Left forelimb (tissue), 1 donor: ENCODE data around the gene STK17A.
"Not testable (repeated sequence)": the region's sequence is repeated elsewhere in the genome, so short reads cannot be mapped to it uniquely, and the experiment has no call there.

Experiments
- DNase-seq: peaks from one replicate; pipeline ENCODE4 v3.0.0-alpha.2; 2018; ENCODE audit warnings: low spot score

Gene STK17A

DNA sequence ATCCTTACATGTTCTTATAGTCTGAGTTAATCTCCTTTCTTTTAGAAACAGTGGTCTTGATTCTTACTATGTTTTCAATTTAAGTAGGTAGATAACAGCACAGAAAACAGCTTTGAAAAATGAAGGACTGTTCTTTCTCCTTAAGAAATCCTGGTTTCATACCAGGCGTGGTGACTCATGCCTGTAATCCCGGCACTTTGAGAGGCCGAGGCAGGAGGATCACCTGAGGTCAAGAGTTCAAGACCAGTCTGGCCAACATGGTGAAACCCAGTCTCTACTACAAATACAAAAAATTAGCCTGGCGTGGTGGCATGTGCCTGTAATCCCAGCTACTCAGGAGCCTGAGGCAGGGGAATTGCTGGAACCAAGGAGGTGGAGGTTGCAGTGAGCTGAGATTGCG lies 13.5 kb downstream of the STK17A start:
- not testable (repeated sequence) for DNase-seq

DNA sequence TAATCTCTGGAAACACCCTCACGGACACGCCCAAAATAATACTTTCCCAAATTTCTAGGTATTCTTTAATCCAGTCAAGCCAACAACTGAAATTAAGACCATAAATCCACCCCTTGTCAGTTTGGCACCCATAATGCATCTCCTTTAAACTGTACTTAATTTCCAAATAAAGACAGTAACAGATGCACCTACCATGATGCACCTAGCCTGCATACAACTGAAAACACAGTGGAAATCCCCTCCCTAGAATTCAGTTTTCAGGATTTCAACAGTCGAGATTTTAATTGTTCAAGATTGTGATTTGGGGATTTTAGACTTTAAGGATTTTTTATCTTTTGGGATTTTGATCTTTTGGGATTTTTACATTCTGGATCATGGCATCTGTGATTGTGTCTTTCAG lies 17.1 kb downstream of the STK17A start:
- no peak for DNase-seq

DNA sequence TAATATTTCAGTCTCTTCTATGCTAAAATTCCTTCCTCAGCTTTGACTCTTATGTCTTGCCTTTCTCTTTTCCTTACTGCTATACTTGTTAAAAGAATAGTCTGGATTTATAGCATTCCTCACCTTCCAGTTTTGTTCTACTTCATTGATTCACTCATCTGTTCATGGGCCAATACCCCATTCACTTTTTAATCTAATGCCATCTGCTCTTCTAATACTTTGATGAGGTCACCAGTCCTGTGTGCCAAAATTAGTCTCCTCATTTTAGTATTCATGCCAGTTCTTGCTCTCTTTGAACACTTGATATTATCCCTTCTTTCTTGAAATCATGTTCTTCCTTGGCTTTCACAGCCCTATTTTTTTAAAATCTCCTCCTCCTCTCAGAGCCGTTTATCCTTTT lies 19.3 kb downstream of the STK17A start:
- DNase-seq: no peak

- DNase-seq: no peak
Observed at GRCh38 chr7:43604251-43604650, 21.3 kb downstream of the STK17A start.

GRCh38 chr7:43609097-43609496 lies 26.2 kb downstream of the STK17A start:
- DNase-seq: no peak

DNA sequence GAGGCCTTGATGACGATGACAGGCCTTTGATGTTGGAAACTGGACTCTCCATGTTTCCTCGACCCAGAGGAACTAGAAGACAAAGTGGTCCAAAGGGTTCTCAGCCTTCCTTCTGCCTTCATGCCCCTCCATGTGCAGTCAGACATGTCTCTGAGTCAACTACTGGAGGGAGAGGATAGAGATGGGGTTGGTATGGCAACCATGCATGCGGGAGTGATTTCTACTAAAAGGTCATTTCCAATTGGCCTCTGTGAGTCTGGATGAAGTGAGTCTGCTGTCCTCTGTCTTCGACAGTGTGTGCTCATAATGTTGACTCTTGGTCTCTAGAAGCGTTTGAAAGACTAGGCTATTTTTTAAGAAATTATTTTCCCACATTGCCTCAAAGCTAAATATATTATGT lies 29.2 kb downstream of the STK17A start:
- DNase-seq: no peak

- DNase-seq: no peak
Observed at GRCh38 chr7:43612599-43613589, 30.0 kb downstream of the STK17A start.

DNA sequence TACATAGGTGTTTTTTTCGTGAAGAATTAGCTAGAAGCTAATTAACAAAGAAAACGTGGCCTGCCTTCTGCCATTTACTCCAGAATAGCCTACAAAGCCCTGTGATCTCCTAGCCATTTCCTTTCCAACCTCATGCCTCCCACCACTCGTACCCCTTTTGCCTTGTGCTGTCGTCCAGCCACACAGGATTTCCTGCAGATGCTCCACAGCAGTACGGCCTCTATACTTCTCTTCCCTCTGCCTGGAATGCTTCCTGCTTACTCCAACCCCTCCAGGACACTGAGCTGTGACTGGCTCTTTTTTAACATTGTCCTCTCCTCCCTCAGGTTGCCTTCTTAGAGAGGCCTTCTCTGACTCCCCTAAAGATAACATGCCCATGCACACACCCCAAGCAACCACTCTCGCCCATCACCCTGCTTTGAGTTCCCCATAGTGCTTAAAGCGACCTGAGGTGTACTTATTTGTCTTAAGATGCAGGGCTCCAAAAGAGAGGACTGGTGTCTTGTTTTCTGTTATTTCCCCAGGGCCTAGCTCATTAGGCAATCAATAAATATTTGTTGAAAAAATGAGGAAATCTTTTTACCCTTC lies 32.7 kb downstream of the STK17A start:
- DNase-seq: no peak

- DNase-seq: no peak
Observed at GRCh38 chr7:43616977-43617376, 34.1 kb downstream of the STK17A start.

DNA sequence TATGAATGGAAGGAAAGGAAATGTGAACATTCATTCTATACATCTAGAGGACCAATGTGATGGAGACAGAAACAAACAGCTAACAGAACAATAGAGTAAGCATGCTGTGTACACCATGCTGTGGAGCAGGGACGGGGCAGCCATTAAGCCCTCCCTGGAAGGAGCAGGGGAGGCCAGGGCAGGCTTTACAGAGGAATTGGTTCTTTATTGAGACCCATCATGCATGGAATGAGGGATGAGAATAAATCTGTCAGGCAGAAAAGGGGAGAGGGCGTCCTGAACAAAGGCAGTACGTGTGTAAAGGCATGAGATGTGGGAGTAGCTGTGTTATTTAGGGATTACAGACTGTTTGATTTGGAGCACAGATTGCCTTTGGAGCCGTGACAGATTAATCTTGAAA lies 35.2 kb downstream of the STK17A start:
- no peak for DNase-seq

DNA sequence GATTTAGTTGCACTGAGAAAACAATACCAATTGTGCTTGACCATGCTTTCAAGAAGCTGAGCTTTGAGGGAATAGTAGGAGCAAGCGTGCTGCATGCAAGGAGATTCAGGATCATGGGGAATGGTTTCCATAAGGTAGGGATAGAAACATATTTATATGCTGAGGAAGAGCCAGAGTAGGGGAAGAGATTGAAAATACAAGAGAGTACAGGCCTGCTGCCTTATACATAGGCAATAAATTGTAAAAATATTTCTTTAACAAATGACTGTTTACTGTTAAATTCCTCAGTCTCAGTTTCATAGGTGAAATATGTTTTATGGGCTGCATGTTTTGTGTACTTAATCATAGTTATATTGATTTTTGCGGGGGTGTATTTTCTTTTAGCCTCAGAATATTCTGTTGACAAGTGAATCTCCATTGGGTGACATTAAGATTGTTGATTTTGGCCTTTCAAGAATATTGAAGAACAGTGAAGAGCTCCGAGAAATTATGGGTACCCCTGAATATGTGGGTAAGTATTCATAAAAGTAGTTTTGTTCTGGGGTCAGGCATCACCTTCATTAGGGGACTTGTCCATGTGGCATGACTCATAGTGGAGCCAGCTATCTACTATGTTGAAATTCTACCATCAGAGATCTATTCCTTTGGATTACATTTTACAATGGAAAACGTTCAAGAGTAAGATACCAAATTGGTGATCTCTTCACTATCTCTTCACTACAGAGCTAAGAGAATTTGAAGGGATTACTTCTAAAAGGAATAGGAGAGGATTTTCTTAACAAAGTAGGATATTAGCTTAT lies 36.5 kb downstream of the STK17A start:
- DNase-seq: no peak

DNA sequence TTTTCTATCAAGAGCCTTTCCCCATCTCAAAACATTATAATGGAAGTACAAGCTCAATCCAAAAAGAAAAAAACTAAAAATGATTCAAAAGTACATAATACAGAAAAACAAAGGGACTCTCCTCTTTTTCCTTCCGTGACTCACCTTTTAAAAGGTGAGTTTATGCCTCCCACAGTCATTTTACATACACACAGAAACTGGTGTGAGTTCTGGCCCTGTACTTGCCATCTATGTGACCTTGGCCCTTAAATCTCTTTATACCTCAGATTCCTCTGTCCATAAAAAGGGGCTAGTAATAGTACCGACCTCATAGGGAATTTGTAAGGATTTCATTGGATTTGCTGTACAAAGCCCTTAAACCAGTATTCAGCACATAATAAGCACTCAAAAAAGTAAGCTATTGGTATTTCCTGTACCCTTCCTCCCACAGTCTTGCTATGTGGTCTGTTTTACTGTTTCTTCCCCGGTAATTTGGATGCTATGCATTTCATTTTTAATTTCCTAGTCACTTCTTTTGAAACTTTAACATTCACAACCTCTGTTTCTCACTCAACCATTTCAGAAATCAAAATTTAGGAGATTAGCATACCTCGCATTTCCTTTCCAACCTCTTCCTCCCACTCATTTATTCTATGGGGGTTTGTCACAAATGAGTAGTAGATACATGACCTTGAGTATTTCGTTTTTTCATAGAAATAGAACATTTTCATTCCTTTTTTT lies 39.0 kb downstream of the STK17A start:
- no peak for DNase-seq

DNA sequence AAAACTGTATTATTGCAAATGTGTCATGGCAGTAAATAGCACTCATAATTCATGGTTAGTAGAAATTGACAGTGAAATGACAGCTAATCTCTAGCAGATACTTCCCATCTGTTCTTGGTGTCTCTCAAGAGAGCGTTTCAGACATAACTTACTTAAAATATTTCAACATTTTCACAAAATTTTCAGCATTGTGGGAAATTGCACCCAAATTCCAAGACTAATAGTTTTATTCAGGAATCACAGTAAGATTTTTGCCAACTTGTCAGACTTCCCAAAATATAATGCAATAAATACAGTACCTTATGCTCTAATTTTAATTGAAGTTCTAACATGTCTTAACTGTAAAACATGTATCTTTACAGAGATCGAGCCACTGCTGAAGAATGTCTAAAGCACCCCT lies 41.2 kb downstream of the STK17A start:
- no peak for DNase-seq

DNA sequence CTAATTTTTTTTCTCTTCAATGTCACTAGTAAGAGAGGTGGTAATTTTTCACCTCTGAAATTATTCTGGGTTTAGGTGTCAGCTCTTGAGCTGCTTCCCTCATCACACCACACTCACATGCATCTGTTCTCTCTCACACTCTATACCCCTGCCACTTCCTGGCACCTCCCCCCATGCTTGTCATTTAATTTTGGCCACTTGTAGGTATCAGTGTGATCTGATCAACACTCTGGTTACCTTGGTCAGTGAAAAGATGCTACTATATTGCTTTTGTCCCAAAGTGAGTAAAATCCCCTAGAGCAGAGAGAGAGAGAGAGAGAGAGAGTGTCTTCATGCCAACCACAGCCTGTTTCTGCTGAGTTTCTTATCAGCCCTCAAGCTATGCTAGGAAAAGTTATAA lies 42.5 kb downstream of the STK17A start:
- no peak for DNase-seq

DNA sequence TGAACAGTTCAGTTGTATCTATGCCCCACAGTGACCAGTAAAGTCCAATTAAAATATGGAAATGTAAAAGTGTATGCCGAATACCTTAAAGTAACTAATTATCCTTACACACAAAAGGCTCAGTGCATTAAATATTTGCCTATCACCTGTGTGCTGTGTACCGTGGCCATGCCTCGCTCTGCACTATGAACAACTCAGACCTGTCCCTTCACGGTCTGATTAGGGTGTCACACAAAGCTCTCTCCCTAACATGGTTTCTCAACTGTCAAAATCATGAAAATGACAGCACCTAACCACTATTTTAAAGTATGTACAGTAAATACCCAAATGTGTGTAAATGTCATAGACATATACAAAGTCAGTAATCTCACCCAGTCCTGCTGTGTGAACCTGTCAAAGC lies 43.1 kb downstream of the STK17A start:
- no peak for DNase-seq

DNA sequence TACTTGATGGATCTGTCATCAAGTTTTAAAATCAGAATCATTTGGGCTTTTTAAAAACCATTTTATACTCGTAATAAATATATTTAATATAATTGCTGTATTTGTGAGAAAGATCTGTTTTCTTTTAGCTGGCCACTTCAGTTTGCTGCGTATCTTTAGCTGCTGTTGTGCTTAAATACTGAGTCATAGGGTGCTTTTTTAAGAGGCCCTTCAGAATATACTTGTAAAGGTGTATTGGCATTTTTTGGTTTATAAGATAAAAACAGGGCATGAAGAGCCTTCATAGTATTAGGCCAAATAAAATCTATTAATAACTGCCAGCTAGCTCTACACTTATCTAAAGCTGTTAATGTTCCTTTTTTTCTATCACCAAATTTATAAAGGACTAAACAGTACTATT lies 43.8 kb downstream of the STK17A start:
- no peak for DNase-seq

DNA sequence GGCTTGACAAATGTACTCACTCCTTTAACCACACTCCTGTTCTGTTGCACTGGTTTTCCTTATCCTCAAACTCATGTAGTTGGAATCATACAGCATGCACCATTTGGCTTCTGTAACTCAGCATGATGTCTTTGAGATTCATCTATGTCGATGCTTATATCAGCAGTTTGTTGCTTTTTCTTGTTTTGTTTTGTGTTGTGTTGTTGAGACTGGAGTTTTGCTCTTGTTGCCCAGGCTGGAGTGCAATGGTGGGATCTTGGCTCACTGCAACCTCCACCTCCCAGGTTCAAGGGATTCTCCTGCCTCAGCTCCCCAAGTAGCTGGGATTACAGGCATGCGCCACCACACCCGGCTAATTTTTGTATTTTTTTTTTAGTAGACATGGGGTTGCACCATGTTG lies 44.9 kb downstream of the STK17A start:
- DNase-seq: not testable (repeated sequence)

DNA sequence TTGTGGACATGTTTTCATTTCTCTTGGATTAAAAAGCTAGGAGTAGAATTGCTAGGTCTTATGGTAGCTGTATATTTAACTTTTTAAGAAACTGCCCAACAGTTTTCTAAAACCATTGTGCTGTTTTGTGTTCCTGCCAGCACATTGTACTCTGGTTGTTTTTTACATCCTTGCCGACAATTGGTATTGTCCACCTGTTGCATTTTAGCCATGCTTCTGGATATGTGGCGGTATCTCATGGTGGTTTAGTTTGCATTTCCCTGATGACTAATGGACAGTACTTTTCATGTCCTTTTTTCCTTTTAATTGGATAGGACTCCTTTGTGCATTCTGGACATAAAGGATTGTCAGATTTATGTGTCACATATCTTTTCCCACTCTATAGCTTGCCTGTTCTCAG lies 45.5 kb downstream of the STK17A start:
- no peak for DNase-seq

DNA sequence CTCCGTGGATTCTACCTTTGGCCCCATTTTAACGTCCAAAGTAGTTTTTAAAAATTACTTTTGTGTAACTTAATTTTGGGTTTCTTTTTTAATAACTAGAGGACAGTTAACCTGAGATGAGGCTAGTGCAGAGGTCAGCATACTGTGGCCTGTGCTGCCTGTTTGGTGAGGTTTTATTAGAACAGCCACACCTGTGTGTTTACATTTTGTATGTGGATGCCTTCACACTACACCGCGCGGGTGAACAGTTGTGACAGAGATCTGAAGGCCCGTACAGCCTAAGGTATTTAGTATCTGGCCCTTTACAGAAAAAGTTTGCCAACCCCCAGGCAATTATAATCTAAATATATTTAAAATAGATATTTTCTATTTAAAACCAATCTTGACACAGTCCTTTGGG lies 46.9 kb downstream of the STK17A start:
- DNase-seq: no peak

DNA sequence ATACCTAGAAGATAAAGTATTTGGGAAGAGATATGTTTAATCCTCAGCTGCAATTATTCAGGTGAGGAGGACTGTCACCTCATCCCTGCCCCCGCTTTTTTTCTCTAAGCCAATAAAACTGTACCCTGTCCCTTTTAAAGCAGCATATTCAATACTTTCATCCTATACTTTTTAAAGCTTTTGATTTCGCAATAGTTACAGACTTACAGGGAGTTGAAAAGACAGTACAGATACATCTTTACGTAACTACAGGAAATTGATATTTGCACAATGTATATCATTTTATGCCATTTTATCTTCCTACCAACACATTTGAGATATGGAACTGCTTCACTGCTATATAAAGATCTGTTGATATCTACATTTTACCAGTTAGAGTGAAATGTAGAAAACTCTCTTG lies 47.6 kb downstream of the STK17A start:
- DNase-seq: no peak

GRCh38 chr7:43631559-43631958 lies 48.7 kb downstream of the STK17A start:
- no peak for DNase-seq

DNA sequence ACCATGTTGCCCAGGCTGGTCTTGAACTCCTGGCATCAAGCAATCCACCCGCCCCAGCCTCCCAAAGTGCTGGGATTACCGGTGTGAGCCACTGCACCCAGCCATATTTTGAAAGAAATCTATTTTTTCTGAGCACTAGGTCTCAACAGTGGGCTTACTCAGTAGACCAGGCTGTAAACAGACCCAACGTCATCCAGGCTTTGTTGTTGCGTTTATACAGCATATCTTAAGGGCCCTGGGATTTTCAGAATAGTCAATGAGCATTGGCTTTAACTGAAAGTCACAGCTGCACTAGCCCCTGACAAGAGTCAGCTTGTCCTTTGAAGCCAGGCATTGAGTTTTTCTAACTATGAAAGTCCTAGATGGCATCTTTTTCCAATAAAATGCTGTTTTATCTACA lies 49.8 kb downstream of the STK17A start:
- no peak for DNase-seq
